Activated naive CD4-positive, alpha-beta T cell treated with anti-CD3 and anti-CD28 coated beads, Interleukin-2, amount 50 U/mL, for 72 hours (primary cell): ENCODE data around the gene IER2. TPM values are rescaled to one million over a fixed set of nuclear protein-coding genes. Genes with fewer than 3 reads are reported as not detected.

Source experiments
- ATAC-seq, 2 donors: fragments of 150-1000 bp; cut with Tn5 transposase; 2 replicates each; pipeline ENCODE4 v1.10.0; 2021; ENCODE audit warnings: mild to moderate bottlenecking in 2 of 2, moderate library complexity in 2 of 2
- DNase-seq, 2 donors: peaks; one replicate each; pipeline ENCODE4 v3.0.0; 2021 to 2022; ENCODE audit warnings: low spot score in 2 of 2
- H3K27ac Mint-ChIP-seq, 2 donors: one replicate each; pipeline ENCODE4 v1.8.0; 2022; ENCODE audit warnings: mild to moderate bottlenecking in 2 of 2, mixed read lengths in 2 of 2
- H3K36me3 Mint-ChIP-seq, 2 donors: one replicate each; pipeline ENCODE4 v1.8.0; 2022; ENCODE audit warnings: mixed read lengths in 2 of 2
- H3K9me3 Mint-ChIP-seq, 2 donors: one replicate each; pipeline ENCODE4 v1.8.0; 2022; ENCODE audit warnings: mixed read lengths in 2 of 2
- total RNA-seq, 2 donors: library from RNA; stranded (reverse); gene quantifications; one replicate each; pipeline ENCODE4 v1.2.3, GENCODE V29; 2022

Gene IER2
- total RNA-seq, 2 donors from 2014 or later = 111 to 174 TPM

- no peak for DNase-seq
- peak overlapping the region; percentile 90 to 96 for H3K27ac Mint-ChIP-seq
- ATAC-seq = peak in 1 of 2 donors; percentile 10
Measured at GRCh38 chr19:13117176-13117771, 32.9 kb upstream of the IER2 start.

DNA sequence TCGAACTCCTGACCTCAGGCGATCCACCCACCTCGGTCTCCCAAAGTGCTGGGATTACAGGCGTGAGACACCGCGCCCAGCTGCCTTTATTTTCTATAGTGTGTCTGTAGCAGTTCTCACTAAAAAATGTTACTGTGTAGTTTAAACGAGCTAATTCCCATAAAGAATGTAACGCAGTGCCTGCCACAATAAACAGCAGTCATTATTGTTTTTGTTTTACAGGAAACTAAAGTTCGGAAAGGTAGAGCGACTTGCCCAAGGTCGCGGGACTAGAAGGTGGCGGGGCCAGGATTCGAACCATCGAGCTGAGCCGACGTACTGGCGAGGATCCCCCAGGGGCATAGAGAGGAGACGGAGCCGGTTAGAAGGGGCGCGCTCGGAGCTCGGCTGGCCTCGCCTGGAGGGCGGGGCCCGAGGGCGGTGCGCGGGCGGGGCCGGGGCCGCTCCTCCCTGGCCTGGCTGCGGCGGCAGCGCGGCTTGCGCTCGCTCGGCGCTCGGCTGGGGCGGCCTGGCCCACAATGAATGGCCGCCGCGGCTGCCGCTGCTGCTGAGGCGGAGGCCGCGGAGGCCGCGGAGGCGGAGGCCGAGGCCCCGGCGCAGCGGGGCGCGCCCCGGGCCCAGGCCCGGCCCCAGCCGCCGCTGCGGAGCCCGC lies 32.3 kb upstream of the IER2 start, which contains the start of gene NACC1:
TSS of gene NACC1 (plus strand) at position 493 of the 652 bp plus-strand sequence. CDS start 16,944 bp downstream, outside the sequence.
- no peaks in the 10 kb centered on the region for H3K9me3 Mint-ChIP-seq
- ATAC-seq (peak; percentile 75 to 94), DNase-seq (peak; percentile 88 to 96)
- H3K36me3 Mint-ChIP-seq = peaks cover 12 to 29% of the 10 kb centered on the region in 2 donors
- H3K27ac Mint-ChIP-seq = peak within 1 kb of the TSS; percentile 90 to 96

More at GRCh38 chr19:13117176-13117771, 32.9 kb upstream of the IER2 start:
- Mint-ChIP-seq H3K36me3 (peaks cover 12 to 29% of the 10 kb centered on the region in 2 donors), H3K9me3 (no peaks in the 10 kb centered on the region)

GRCh38 chr19:13118424-13119193 lies 31.6 kb upstream of the IER2 start:
- ATAC-seq (no peak), DNase-seq (peak in 1 of 2 donors; percentile 34)
- Mint-ChIP-seq H3K36me3 (peaks cover 12 to 29% of the 10 kb centered on the region in 2 donors), H3K27ac (peak overlapping the region; percentile 51 to 92), H3K9me3 (no peaks in the 10 kb centered on the region)

DNA sequence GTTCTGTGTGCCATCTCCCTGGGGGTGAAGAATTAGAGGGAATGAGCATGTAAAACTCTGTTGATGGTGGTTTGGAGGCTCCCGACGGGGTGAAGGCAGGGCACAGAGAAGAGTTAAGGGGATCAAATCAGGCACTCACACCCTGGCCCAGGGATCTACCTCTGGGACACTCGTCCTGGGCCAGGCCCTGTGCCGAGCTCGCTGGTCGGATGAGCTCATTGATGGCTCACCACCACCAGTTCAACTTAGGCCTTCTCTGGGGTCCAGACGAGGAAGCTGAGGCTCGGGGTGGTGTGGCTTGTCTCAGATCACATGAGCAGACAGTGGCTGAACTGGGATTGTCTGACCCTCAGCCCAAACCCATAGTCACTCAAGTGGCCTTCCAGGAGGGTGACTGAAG lies 30.6 kb upstream of the IER2 start:
- ATAC-seq (no peak), DNase-seq (no peak)
- Mint-ChIP-seq H3K36me3 (peaks cover 12 to 29% of the 10 kb centered on the region in 2 donors), H3K27ac (peak overlapping the region; percentile 44 to 51), H3K9me3 (no peaks in the 10 kb centered on the region)

DNA sequence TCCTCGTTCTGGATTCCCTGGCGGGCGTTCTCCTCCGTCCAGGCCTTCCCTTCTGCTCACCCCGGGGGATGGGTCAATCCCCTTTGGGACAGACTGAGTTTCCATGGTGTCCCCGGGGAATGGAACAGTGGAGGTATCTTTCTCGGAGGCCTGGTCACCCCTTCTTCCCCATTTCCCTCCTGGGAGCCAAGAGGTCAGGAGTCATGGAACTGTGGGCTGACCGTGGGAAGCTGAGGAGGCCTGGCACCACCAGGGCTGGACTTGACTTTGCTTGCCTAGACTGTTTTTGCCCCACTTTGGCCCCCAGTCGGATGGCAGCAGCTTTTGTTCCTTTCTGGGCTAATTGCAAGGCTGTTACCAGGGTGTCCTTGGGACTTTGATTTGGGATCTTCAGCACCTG lies 30.2 kb upstream of the IER2 start:
- no peak for ATAC-seq
- H3K9me3 Mint-ChIP-seq = no peaks in the 10 kb centered on the region

GRCh38 chr19:13120817-13121216 lies 29.4 kb upstream of the IER2 start:
- ATAC-seq = no peak
- Mint-ChIP-seq H3K36me3 (peaks cover 12 to 19% of the 10 kb centered on the region in 2 donors), H3K9me3 (no peaks in the 10 kb centered on the region), H3K27ac (peak overlapping the region; percentile 58 to 85)
- DNase-seq = no peak

More for the DNA sequence above, 30.2 kb upstream of the IER2 start:
- Mint-ChIP-seq H3K36me3 (peaks cover 12 to 27% of the 10 kb centered on the region in 2 donors), H3K27ac (peak overlapping the region in 1 of 2 donors; percentile 58)
- no peak for DNase-seq

DNA sequence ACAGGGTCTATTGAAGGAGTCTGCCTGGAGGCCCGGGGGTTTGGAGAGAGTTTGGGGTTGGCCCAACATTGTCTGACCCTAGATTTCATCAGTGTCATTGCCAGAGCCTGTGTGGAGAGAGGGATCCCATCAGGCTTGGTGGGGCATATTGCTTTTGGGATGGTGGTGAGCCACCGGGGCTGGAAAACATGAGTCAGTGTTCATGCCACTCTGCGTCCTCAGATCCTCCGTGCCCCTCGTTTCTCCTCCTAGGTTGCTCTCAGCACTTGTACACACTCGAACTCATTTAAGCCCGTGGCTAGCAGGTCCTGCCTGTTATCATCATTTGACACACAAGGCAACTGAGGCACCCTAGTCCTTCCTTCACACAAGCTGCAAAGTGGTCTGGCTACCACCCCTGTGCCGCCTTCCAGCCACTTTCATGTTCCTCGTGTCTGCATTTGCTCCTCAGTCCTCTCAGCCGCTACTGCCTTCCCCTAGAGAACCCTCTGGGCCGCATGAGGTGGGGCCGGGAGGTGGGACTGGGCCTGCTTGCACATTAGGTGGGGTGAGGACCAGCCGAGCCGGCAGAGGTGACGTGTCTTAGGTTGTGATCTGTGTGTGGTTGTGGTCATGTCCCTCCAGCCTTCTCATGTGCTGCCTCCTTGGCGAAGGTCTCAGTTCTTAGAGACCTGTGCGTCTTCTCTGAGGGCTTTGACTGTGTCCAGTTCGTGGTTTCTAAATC lies 28.5 kb upstream of the IER2 start:
- ATAC-seq = no peak
- no peak for DNase-seq
- Mint-ChIP-seq H3K36me3 (peaks cover 10% of the 10 kb centered on the region in 2 donors), H3K27ac (peak overlapping the region; percentile 35 to 50), H3K9me3 (no peaks in the 10 kb centered on the region)

- H3K36me3 Mint-ChIP-seq = peaks cover 5 to 6% of the 10 kb centered on the region in 2 donors
- H3K9me3 Mint-ChIP-seq = no peaks in the 10 kb centered on the region
- ATAC-seq (peak in 1 of 2 donors; percentile 16), DNase-seq (no peak)
- peak overlapping the region; percentile 35 to 58 for H3K27ac Mint-ChIP-seq
Measured at GRCh38 chr19:13122275-13122878, 27.8 kb upstream of the IER2 start.

DNA sequence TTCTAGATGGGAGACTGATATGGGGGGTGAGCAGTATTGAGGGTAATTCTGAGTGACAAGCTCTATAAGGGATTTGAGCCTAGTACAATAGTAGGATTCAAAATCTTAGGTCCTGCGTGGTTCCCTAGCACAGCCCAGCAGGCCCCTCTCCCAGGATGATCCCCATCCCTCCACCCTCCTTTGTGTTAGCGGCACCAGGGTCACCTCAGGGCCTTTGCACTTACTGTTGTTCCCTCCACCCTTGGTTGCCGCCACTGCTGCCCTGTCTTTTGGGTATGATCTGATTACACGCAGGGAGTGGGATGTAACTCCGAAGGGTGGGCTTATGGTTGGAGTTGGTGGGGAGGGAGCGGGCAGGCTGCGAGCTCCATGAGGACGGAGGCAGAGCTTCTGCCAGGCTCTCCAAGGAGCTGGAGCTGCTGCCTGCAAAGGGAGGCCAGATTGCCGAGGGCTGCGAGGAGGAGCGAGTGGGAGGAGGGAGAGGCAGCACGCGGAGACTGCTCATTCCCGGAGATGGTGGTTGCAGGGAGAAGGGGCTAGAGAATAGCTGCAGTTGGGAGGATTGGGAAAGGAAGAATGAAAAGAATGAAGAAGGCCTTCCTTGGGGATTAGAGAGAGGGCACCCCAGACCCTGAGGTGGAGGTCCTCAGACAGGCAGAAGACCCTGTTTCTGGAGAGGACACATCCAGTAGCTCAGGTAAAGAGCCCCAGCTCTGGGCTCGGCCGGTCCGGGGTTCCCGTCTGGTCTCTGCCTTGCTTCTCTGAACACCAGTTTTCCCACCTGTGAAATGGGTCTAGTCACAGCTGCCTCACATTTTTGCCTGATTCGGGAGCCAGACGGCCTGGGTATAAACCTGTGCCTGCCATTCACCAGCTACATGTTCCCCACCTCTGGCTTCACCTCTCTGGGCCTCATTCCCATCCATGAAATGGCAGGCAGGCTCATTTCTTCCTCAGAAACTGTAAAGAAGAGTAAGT lies 26.9 kb upstream of the IER2 start:
- peaks cover 0 to 6% of the 10 kb centered on the region in 2 donors for H3K36me3 Mint-ChIP-seq
- H3K9me3 Mint-ChIP-seq = no peaks in the 10 kb centered on the region
- ATAC-seq (no peak), DNase-seq (no peak)
- H3K27ac Mint-ChIP-seq = peak overlapping the region; percentile 35 to 77

GRCh38 chr19:13127051-13127450 lies 23.2 kb upstream of the IER2 start:
- Mint-ChIP-seq H3K36me3 (peaks cover 0 to 6% of the 10 kb centered on the region in 2 donors), H3K27ac (no peak overlapping the region), H3K9me3 (no peaks in the 10 kb centered on the region)
- no peak for DNase-seq
- no peak for ATAC-seq

- peak overlapping the region in 1 of 2 donors; percentile 79 for H3K27ac Mint-ChIP-seq
- H3K36me3 Mint-ChIP-seq = peaks cover 0 to 10% of the 10 kb centered on the region in 2 donors
- H3K9me3 Mint-ChIP-seq = no peaks in the 10 kb centered on the region
- ATAC-seq = no peak
- DNase-seq = no peak
Measured at GRCh38 chr19:13127811-13128575, 22.2 kb upstream of the IER2 start.

GRCh38 chr19:13128583-13128982 lies 21.6 kb upstream of the IER2 start:
- no peaks in the 10 kb centered on the region for H3K9me3 Mint-ChIP-seq
- DNase-seq = no peak
- H3K27ac Mint-ChIP-seq = peak overlapping the region in 1 of 2 donors; percentile 79
- ATAC-seq = no peak
- peaks cover 0 to 16% of the 10 kb centered on the region in 2 donors for H3K36me3 Mint-ChIP-seq

- Mint-ChIP-seq H3K36me3 (peaks cover 0 to 16% of the 10 kb centered on the region in 2 donors), H3K9me3 (no peaks in the 10 kb centered on the region), H3K27ac (no peak overlapping the region)
Measured at GRCh38 chr19:13129384-13129783, 20.8 kb upstream of the IER2 start.

DNA sequence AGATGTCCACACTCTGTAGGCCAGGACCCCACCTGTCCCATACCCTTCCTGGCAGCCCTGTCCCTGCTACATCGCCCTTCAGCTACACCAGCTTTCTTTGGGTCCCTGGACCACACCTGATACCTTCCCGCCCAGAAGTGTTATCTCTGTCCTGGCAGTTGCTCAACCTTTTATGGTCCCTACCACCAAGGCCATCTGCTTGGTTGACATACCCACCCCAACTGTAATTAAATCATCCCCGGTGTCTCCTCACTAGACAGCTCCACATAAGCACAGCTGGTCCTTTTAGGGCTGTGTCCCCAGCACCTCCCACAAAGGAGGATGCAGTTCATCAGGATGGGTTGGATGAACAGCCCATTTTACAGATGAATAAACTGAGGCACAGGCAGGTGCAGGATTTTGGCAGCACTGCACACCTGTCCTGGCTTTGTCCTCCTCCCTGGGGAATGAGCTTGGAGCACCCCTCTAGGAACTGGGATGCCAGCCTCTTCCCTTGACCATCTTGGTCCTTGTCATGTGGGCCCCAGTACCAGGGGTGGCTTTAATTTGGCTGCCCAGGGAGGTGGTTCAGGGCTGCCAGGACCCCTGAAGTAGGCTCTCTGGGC lies 19.2 kb upstream of the IER2 start:
- Mint-ChIP-seq H3K36me3 (peaks cover 0 to 16% of the 10 kb centered on the region in 2 donors), H3K9me3 (no peaks in the 10 kb centered on the region), H3K27ac (peak overlapping the region; percentile 23 to 87)
- ATAC-seq = no peak
- DNase-seq = no peak

More at GRCh38 chr19:13129384-13129783, 20.8 kb upstream of the IER2 start:
- DNase-seq (no peak), ATAC-seq (no peak)
